Ishikawa (cell line): Measurements from ENCODE around the gene CDC42EP4.

ENCODE experiments used
- YY1 ChIP-seq: IDR thresholded peaks from 2 replicates; pipeline ENCODE4 v1.6.1; 2012; ENCODE audit warnings: low read depth
- TF ChIP-seq, protein P1 (sequence below): IDR thresholded peaks from 2 replicates; pipeline ENCODE4 v1.6.1; 2012; ENCODE audit warnings: low read depth, mild to moderate bottlenecking
- TF ChIP-seq, protein P2 (sequence below): IDR thresholded peaks from 2 replicates; pipeline ENCODE4 v1.6.1; 2012

DNA sequence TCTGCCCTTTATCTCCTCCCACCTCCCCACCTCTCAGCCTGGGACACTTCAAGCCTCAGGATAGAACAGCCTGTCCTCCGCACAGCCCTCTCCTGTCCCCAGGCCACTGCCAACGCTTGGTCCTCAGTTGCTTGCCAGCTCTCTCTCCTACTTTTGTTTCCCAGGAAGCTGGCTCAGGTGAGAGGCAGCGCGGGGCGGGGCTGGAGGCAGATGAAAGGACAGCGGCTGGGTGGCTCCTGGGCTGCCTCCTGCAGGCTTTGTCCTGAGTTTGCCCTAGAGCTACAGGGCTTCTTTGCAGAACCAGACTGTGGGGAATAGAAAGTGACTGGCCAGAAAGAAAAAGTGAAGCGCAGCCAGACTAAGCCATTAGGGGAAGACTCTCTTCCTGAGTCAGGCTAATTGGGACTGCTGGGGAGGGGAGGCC lies 48.2 kb upstream of the CDC42EP4 start:
- TF ChIP-seq, protein P1, sequence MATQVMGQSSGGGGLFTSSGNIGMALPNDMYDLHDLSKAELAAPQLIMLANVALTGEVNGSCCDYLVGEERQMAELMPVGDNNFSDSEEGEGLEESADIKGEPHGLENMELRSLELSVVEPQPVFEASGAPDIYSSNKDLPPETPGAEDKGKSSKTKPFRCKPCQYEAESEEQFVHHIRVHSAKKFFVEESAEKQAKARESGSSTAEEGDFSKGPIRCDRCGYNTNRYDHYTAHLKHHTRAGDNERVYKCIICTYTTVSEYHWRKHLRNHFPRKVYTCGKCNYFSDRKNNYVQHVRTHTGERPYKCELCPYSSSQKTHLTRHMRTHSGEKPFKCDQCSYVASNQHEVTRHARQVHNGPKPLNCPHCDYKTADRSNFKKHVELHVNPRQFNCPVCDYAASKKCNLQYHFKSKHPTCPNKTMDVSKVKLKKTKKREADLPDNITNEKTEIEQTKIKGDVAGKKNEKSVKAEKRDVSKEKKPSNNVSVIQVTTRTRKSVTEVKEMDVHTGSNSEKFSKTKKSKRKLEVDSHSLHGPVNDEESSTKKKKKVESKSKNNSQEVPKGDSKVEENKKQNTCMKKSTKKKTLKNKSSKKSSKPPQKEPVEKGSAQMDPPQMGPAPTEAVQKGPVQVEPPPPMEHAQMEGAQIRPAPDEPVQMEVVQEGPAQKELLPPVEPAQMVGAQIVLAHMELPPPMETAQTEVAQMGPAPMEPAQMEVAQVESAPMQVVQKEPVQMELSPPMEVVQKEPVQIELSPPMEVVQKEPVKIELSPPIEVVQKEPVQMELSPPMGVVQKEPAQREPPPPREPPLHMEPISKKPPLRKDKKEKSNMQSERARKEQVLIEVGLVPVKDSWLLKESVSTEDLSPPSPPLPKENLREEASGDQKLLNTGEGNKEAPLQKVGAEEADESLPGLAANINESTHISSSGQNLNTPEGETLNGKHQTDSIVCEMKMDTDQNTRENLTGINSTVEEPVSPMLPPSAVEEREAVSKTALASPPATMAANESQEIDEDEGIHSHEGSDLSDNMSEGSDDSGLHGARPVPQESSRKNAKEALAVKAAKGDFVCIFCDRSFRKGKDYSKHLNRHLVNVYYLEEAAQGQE, result no peak
- no peak for TF ChIP-seq YY1
- TF ChIP-seq, protein P2, sequence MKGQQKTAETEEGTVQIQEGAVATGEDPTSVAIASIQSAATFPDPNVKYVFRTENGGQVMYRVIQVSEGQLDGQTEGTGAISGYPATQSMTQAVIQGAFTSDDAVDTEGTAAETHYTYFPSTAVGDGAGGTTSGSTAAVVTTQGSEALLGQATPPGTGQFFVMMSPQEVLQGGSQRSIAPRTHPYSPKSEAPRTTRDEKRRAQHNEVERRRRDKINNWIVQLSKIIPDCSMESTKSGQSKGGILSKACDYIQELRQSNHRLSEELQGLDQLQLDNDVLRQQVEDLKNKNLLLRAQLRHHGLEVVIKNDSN, result no peak
